ENCODE data around the gene ADAM12. TPM values are rescaled to one million over a fixed set of nuclear protein-coding genes. Genes with fewer than 3 reads are reported as not detected.

The ADAM12 gene
- total and polyA plus RNA-seq, 12 donors: 0.08 to 3.9 (median 0.53) TPM

DNA sequence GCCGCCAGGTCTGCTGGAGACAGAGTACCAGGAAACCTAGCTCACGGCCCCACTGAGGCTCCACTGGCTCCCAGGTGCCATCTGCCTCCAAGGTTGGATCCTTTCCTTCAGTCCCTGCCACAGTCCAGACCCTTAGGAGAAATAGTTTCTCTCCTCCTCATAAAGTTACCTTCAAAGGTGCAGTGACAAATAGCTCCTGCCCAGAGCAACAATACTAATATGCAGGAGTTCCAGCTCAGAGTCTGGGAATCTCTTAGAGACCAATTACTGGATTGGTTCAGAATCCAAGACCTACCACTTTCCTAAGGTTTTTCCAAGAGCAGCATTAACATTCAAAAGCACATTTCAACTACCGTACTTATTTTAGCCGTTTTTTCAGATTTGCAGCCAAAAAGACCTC, 41.0 kb upstream of the ADAM12 start:
- Histone ChIP-seq H3K4me3 (no peak overlapping the region), H3K9me3 (replicated peaks in 1 of 3) (no peaks in the 10 kb centered on the region), H3K27ac (no peak overlapping the region), H3K4me1 (replicated peaks in 1 of 2) (no peaks in the 10 kb centered on the region), H3K36me3 (replicated peaks in 1 of 2) (no peaks in the 10 kb centered on the region), H3K27me3 (peaks cover 3% of the 10 kb centered on the region)
- WGBS, 4 donors: 75 to 87% (median 81%) methylated on average over 4 of the region's 4 CpGs
- TF ChIP-seq POLR2A (IDR thresholded peaks at IDR 0.05): no peak
- TF ChIP-seq, protein P1, sequence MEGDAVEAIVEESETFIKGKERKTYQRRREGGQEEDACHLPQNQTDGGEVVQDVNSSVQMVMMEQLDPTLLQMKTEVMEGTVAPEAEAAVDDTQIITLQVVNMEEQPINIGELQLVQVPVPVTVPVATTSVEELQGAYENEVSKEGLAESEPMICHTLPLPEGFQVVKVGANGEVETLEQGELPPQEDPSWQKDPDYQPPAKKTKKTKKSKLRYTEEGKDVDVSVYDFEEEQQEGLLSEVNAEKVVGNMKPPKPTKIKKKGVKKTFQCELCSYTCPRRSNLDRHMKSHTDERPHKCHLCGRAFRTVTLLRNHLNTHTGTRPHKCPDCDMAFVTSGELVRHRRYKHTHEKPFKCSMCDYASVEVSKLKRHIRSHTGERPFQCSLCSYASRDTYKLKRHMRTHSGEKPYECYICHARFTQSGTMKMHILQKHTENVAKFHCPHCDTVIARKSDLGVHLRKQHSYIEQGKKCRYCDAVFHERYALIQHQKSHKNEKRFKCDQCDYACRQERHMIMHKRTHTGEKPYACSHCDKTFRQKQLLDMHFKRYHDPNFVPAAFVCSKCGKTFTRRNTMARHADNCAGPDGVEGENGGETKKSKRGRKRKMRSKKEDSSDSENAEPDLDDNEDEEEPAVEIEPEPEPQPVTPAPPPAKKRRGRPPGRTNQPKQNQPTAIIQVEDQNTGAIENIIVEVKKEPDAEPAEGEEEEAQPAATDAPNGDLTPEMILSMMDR (IDR thresholded peaks at IDR 0.05): no peak
- intact Hi-C loops (cut with DNase I): no loop called here
- no peak for DNase-seq

DNA sequence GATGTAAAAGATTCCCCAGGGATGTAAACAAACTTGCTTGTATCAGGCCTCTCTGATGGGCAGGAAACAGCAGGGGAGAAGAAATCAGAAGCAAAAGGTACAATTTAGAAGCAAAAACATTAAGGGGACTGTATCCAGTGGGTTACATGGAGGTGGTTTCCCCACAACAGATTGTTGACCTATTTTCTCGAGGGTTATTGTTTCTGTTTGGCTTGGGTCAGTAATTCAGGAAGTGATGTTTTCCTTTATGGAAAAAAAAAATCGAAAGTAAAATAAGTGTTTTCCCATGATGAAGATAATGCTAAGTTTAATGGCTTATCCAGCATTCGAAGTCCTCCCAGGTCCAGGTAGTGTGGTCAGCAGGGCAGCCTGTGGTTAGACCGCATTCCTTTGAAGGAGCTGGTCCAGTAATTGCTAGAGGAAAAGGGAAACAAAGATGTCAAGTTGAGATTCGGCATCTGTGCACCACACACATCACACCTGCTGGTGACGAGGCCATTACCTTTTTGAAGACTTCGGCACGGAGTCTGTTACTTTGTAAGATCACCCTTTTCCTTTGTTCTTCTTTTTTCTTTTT, 37.3 kb upstream of the ADAM12 start:
- 52 to 70% (median 62%) methylated on average over 8 of the region's 8 CpGs for WGBS, 4 donors
- Histone ChIP-seq H3K9me3 (replicated peaks in 1 of 3) (no peaks in the 10 kb centered on the region), H3K4me3 (no peak overlapping the region), H3K27ac (no peak overlapping the region), H3K27me3 (peaks cover 3% of the 10 kb centered on the region), H3K36me3 (replicated peaks in 1 of 2) (no peaks in the 10 kb centered on the region), H3K4me1 (replicated peaks in 1 of 2) (no peaks in the 10 kb centered on the region)
- no peak for TF ChIP-seq POLR2A (IDR thresholded peaks at IDR 0.05)
- TF ChIP-seq, protein P1 (IDR thresholded peaks at IDR 0.05): no peak
- DNase-seq: no peak
- intact Hi-C loops (cut with DNase I): no loop called here

DNA sequence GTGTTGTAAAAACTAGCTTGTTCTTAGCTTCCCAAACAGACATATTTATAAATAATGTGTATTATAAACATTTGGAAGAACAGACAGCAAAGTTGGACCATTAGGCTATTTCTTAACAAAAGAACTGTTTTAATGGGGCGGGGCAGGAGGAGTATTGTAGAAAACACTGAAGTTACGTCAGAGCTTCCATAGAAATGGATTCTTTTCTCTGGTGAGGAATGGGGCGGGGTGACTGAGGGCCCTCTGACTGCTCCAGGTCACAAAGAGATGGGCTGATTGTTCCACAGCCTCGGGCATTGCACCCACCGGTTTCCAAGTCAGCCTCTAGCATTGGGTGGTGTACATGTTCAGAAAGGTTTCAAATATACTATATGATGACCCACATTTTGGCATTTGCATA, 36.8 kb upstream of the ADAM12 start:
- WGBS, 4 donors: 78 to 84% (median 79%) methylated on average over 5 of the region's 5 CpGs

DNA sequence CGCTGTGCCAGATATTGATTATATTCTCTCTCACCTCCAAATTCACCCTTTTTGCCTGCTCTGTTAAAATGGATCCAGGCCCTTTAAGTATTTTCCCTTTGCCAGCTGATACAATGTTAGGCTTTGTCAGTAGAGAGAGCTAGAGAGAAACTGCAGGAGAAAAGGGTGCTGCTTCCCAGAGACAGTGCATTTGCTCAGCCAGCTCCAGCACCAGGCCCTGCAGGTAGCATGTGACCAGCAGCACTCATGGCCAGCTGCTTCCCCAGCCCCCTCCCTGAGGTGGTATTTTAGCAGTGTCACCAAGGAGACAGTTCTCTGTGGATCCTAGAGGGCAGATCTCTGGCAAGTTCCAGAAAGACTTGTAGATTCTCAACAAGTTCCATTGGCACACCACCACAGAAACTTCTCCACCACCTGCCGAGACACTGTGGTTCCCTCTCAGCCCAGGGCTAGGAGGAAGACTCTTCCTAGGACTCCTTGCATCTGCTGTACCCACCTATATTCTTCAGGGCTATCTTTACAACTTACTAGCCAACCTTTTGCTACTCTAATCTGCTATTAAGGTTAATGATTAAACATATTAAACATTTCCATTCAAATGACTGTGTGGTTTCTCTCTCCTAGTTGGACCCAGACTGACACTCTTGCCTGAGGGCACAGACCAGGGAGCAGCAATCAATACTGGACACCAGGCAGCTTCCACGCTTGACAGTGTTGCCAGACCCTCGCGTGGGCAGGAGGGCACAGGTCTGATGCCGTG, 35.6 kb upstream of the ADAM12 start:
- Histone ChIP-seq H3K4me1 (replicated peaks in 1 of 2) (no peaks in the 10 kb centered on the region), H3K4me3 (no peak overlapping the region), H3K27ac (no peak overlapping the region), H3K9me3 (replicated peaks in 1 of 3) (no peaks in the 10 kb centered on the region), H3K36me3 (replicated peaks in 1 of 2) (no peaks in the 10 kb centered on the region), H3K27me3 (peaks cover 3% of the 10 kb centered on the region)
- WGBS, 4 donors: 64 to 81% (median 74%) methylated on average over 6 of the region's 6 CpGs
- no peak for DNase-seq
- TF ChIP-seq, protein P1 (IDR thresholded peaks at IDR 0.05): no peak
- no peak for TF ChIP-seq POLR2A (IDR thresholded peaks at IDR 0.05)
- intact Hi-C loops (cut with DNase I): no loop called here

More for the DNA sequence above, 36.8 kb upstream of the ADAM12 start:
- H3K36me3 ChIP-seq (replicated peaks in 1 of 2): no peaks in the 10 kb centered on the region
- no peak for TF ChIP-seq POLR2A (IDR thresholded peaks at IDR 0.05)
- TF ChIP-seq, protein P1 (IDR thresholded peaks at IDR 0.05): no peak
- H3K4me1 ChIP-seq (replicated peaks in 1 of 2): no peaks in the 10 kb centered on the region
- no peaks in the 10 kb centered on the region for H3K9me3 ChIP-seq (replicated peaks in 1 of 3)
- DNase-seq: no peak
- no peak overlapping the region for H3K27ac ChIP-seq
- peaks cover 3% of the 10 kb centered on the region for H3K27me3 ChIP-seq
- H3K4me3 ChIP-seq: no peak overlapping the region
- intact Hi-C loops (cut with DNase I): no loop called here

Data from adrenal gland (tissue), 12 donors.